ENCODE measurements around the gene MIOS.
"Not testable (repeated sequence)": the region's sequence is repeated elsewhere in the genome, so short reads cannot be mapped to it uniquely, and the experiment has no call there.

MIOS gene

GRCh38 chr7:7651479-7651878 lies 84.8 kb downstream of the MIOS start:
- no peak for DNase-seq

- no peak for DNase-seq
Observed at GRCh38 chr7:7652798-7653540, 86.3 kb downstream of the MIOS start.

GRCh38 chr7:7653593-7654187 lies 87.0 kb downstream of the MIOS start:
- peak; percentile 37 for DNase-seq

GRCh38 chr7:7654964-7655715 lies 88.5 kb downstream of the MIOS start:
- no peak for DNase-seq

GRCh38 chr7:7656459-7656858 lies 89.8 kb downstream of the MIOS start:
- not testable (repeated sequence) for DNase-seq
